T-helper 1 cell treated with Interleukin-12 subunit alpha and Interleukin-12 subunit beta and Interleukin-4 antibody, amounts not matched to agents 30 μg/mL and 1 μg/mL, for 36 hours (primary cell): ENCODE measurements around the gene NFX1.

Experiments
- H3K27ac Mint-ChIP-seq: one replicate; pipeline ENCODE4 v1.8.0; 2021; ENCODE audit warnings: mild to moderate bottlenecking, mixed read lengths
- H3K27me3 Mint-ChIP-seq: one replicate; pipeline ENCODE4 v1.8.0; 2021; ENCODE audit warnings: low read depth, mixed read lengths
- H3K36me3 Mint-ChIP-seq: one replicate; pipeline ENCODE4 v1.8.0; 2021; ENCODE audit warnings: low read depth, mixed read lengths
- H3K4me1 Mint-ChIP-seq: one replicate; pipeline ENCODE4 v1.8.0; 2021; ENCODE audit warnings: low read depth, mixed read lengths
- H3K4me3 Mint-ChIP-seq: one replicate; pipeline ENCODE4 v1.8.0; 2021; ENCODE audit warnings: mild to moderate bottlenecking, moderate library complexity, mixed read lengths
- H3K9me3 Mint-ChIP-seq: one replicate; pipeline ENCODE4 v1.8.0; 2021; ENCODE audit warnings: mixed read lengths

The NFX1 gene

GRCh38 chr9:33257276-33257675 lies 33.0 kb upstream of the NFX1 start:
- peaks cover 14% of the 10 kb centered on the region for H3K4me1 Mint-ChIP-seq

GRCh38 chr9:33260372-33260771 lies 29.9 kb upstream of the NFX1 start:
- Mint-ChIP-seq H3K27me3 (no peaks in the 10 kb centered on the region), H3K4me1 (peaks cover 25% of the 10 kb centered on the region), H3K9me3 (no peaks in the 10 kb centered on the region), H3K36me3 (peaks cover 51% of the 10 kb centered on the region), H3K4me3 (no peak overlapping the region), H3K27ac (no peak overlapping the region)

More at GRCh38 chr9:33257276-33257675, 33.0 kb upstream of the NFX1 start:
- no peaks in the 10 kb centered on the region for H3K9me3 Mint-ChIP-seq
- H3K4me3 Mint-ChIP-seq: no peak overlapping the region
- peaks cover 49% of the 10 kb centered on the region for H3K36me3 Mint-ChIP-seq
- H3K27ac Mint-ChIP-seq: no peak overlapping the region
- no peaks in the 10 kb centered on the region for H3K27me3 Mint-ChIP-seq

- H3K27ac Mint-ChIP-seq: peak overlapping the region; percentile 94
- peaks cover 54% of the 10 kb centered on the region for H3K36me3 Mint-ChIP-seq
- H3K9me3 Mint-ChIP-seq: no peaks in the 10 kb centered on the region
- H3K27me3 Mint-ChIP-seq: no peaks in the 10 kb centered on the region
- peaks cover 48% of the 10 kb centered on the region for H3K4me1 Mint-ChIP-seq
- peak overlapping the region; percentile 97 for H3K4me3 Mint-ChIP-seq
These were observed 26.9 kb upstream of the NFX1 start for GRCh38 chr9:33263131-33264002.

GRCh38 chr9:33264003-33264472 lies 26.3 kb upstream of the NFX1 start:
- peaks cover 50% of the 10 kb centered on the region for H3K36me3 Mint-ChIP-seq
- H3K4me1 Mint-ChIP-seq: peaks cover 49% of the 10 kb centered on the region
- H3K4me3 Mint-ChIP-seq: peak overlapping the region; percentile 97
- no peaks in the 10 kb centered on the region for H3K27me3 Mint-ChIP-seq
- H3K27ac Mint-ChIP-seq: peak overlapping the region; percentile 94
- H3K9me3 Mint-ChIP-seq: no peaks in the 10 kb centered on the region

- peak within 1 kb of the TSS; percentile 95 for H3K27ac Mint-ChIP-seq
- H3K27me3 Mint-ChIP-seq: no peaks in the 10 kb centered on the region
- H3K9me3 Mint-ChIP-seq: no peaks in the 10 kb centered on the region
- H3K36me3 Mint-ChIP-seq: peaks cover 47% of the 10 kb centered on the region
- peaks cover 48% of the 10 kb centered on the region for H3K4me1 Mint-ChIP-seq
- H3K4me3 Mint-ChIP-seq: peak within 1 kb of the TSS; percentile 97
These were observed 25.7 kb upstream of the NFX1 start, which contains the start of the genes BAG1 and CHMP5 for GRCh38 chr9:33264473-33265177. BAG1 (minus strand) TSS chr9:33264708. CHMP5 (plus strand) TSS chr9:33265049; CDS start chr9:33265079, 30 bp downstream.

- Mint-ChIP-seq H3K9me3 (no peaks in the 10 kb centered on the region), H3K27ac (peak overlapping the region; percentile 95), H3K4me3 (peak overlapping the region; percentile 94), H3K27me3 (no peaks in the 10 kb centered on the region), H3K36me3 (peaks cover 44% of the 10 kb centered on the region), H3K4me1 (peaks cover 45% of the 10 kb centered on the region)
These were observed 25.0 kb upstream of the NFX1 start for GRCh38 chr9:33265211-33265865.

GRCh38 chr9:33267151-33267767 lies 23.1 kb upstream of the NFX1 start:
- Mint-ChIP-seq H3K36me3 (peaks cover 46% of the 10 kb centered on the region), H3K9me3 (no peaks in the 10 kb centered on the region), H3K27me3 (no peaks in the 10 kb centered on the region), H3K4me3 (peak overlapping the region; percentile 63), H3K4me1 (peaks cover 45% of the 10 kb centered on the region), H3K27ac (peak overlapping the region; percentile 95)

- peaks cover 50% of the 10 kb centered on the region for H3K36me3 Mint-ChIP-seq
- H3K9me3 Mint-ChIP-seq: no peaks in the 10 kb centered on the region
- H3K4me3 Mint-ChIP-seq: no peak overlapping the region
- H3K27me3 Mint-ChIP-seq: no peaks in the 10 kb centered on the region
- H3K4me1 Mint-ChIP-seq: peaks cover 39% of the 10 kb centered on the region
- H3K27ac Mint-ChIP-seq: no peak overlapping the region
These were observed 20.2 kb upstream of the NFX1 start for GRCh38 chr9:33270146-33270545.

GRCh38 chr9:33272061-33272460 lies 18.3 kb upstream of the NFX1 start:
- Mint-ChIP-seq H3K36me3 (peaks cover 50% of the 10 kb centered on the region), H3K4me1 (peaks cover 24% of the 10 kb centered on the region), H3K9me3 (no peaks in the 10 kb centered on the region), H3K27ac (peak overlapping the region; percentile 9), H3K27me3 (no peaks in the 10 kb centered on the region), H3K4me3 (no peak overlapping the region)

GRCh38 chr9:33273266-33273971 lies 16.9 kb upstream of the NFX1 start:
- H3K27me3 Mint-ChIP-seq: no peaks in the 10 kb centered on the region
- H3K4me3 Mint-ChIP-seq: no peak overlapping the region
- no peak overlapping the region for H3K27ac Mint-ChIP-seq
- no peaks in the 10 kb centered on the region for H3K9me3 Mint-ChIP-seq
- H3K36me3 Mint-ChIP-seq: peaks cover 53% of the 10 kb centered on the region
- peaks cover 19% of the 10 kb centered on the region for H3K4me1 Mint-ChIP-seq

- H3K27ac Mint-ChIP-seq: no peak overlapping the region
- no peaks in the 10 kb centered on the region for H3K27me3 Mint-ChIP-seq
- H3K9me3 Mint-ChIP-seq: no peaks in the 10 kb centered on the region
- H3K36me3 Mint-ChIP-seq: peaks cover 52% of the 10 kb centered on the region
- peaks cover 16% of the 10 kb centered on the region for H3K4me1 Mint-ChIP-seq
- H3K4me3 Mint-ChIP-seq: no peak overlapping the region
These were observed 16.4 kb upstream of the NFX1 start for GRCh38 chr9:33273972-33274328.

- Mint-ChIP-seq H3K27me3 (no peaks in the 10 kb centered on the region), H3K9me3 (no peaks in the 10 kb centered on the region), H3K4me1 (peaks cover 12% of the 10 kb centered on the region), H3K4me3 (no peak overlapping the region), H3K27ac (no peak overlapping the region), H3K36me3 (peaks cover 53% of the 10 kb centered on the region)
These were observed 12.8 kb upstream of the NFX1 start for GRCh38 chr9:33277484-33277883.

- H3K27me3 Mint-ChIP-seq: peaks cover 4% of the 10 kb centered on the region
- no peak overlapping the region for H3K27ac Mint-ChIP-seq
- peaks cover 13% of the 10 kb centered on the region for H3K4me1 Mint-ChIP-seq
- H3K9me3 Mint-ChIP-seq: no peaks in the 10 kb centered on the region
- H3K36me3 Mint-ChIP-seq: peaks cover 25% of the 10 kb centered on the region
- no peak overlapping the region for H3K4me3 Mint-ChIP-seq
These were observed 4.8 kb upstream of the NFX1 start for GRCh38 chr9:33285502-33285901.
